OCI-LY1 (cell line): ENCODE data around the gene TTC27.
"Not testable (repeated sequence)": the region's sequence is repeated elsewhere in the genome, so short reads cannot be mapped to it uniquely, and the experiment has no call there.

Source experiments
- H2AFZ ChIP-seq: fragments of 200-600 bp; sonication (generic), shearing (Covaris generic); 2 replicates; pipeline ENCODE4 v1.6.0; 2014; ENCODE audit warnings: antibody characterized with exemption, mild to moderate bottlenecking, low read length
- H3F3A ChIP-seq: fragments of 200-600 bp; sonication (generic), shearing (Covaris generic); 2 replicates; pipeline ENCODE4 v1.6.0; 2014; ENCODE audit warnings: mild to moderate bottlenecking, antibody characterized with exemption, low read length, moderate library complexity; ENCODE audit not compliant: insufficient read depth
- H3K27ac ChIP-seq: fragments of 200-600 bp; sonication (generic); 2 replicates; pipeline ENCODE4 v1.5.1; 2014; ENCODE audit warnings: low read length, mixed run types, mild to moderate bottlenecking, low read depth; ENCODE audit not compliant: poor library complexity, severe bottlenecking
- H3K27me3 ChIP-seq: fragments of 200-600 bp; sonication (generic); 2 replicates; pipeline ENCODE4 v1.6.0; 2014; ENCODE audit warnings: antibody characterized with exemption, mild to moderate bottlenecking, low read length, moderate library complexity; ENCODE audit not compliant: insufficient read depth
- H3K36me3 ChIP-seq: fragments of 200-600 bp; sonication (generic); 2 replicates; pipeline ENCODE4 v1.6.1; 2014; ENCODE audit warnings: mild to moderate bottlenecking, antibody characterized with exemption, low read length, moderate library complexity, mixed read lengths; ENCODE audit not compliant: insufficient read depth
- H3K4me1 ChIP-seq: fragments of 200-600 bp; sonication (generic); 2 replicates; pipeline ENCODE4 v1.5.1; 2014; ENCODE audit warnings: mild to moderate bottlenecking, low read length, moderate library complexity; ENCODE audit not compliant: insufficient read depth, severe bottlenecking
- H3K4me2 ChIP-seq: fragments of 200-600 bp; sonication (generic), shearing (Covaris generic); 2 replicates; pipeline ENCODE4 v1.6.1; 2014; ENCODE audit warnings: low read length
- H3K4me3 ChIP-seq: fragments of 200-600 bp; sonication (generic); 2 replicates; pipeline ENCODE4 v1.5.1; 2014; ENCODE audit warnings: low read length, low read depth, mild to moderate bottlenecking, mixed read lengths; ENCODE audit not compliant: poor library complexity, severe bottlenecking
- H3K79me2 ChIP-seq: fragments of 200-600 bp; shearing (Covaris generic); 2 replicates; pipeline ENCODE4 v1.6.1; 2016; ENCODE audit warnings: mixed run types, low read length, mixed read lengths; ENCODE audit not compliant: insufficient read depth
- H3K9ac ChIP-seq: fragments of 200-600 bp; sonication (generic), shearing (Covaris generic); 2 replicates; pipeline ENCODE4 v1.6.1; 2014; ENCODE audit warnings: mild to moderate bottlenecking, low read length, mixed read lengths
- H3K9me2 ChIP-seq: fragments of 200-600 bp; sonication (generic), shearing (Covaris generic); 2 replicates; pipeline ENCODE4 v1.6.1; 2014; ENCODE audit warnings: low read depth, mild to moderate bottlenecking, low read length, mixed read lengths
- H3K9me3 ChIP-seq: fragments of 200-600 bp; shearing (Covaris generic); 2 replicates; pipeline ENCODE4 v1.6.1; 2014; ENCODE audit warnings: low read length, mixed read lengths
- H4K20me1 ChIP-seq: fragments of 200-600 bp; sonication (generic), shearing (Covaris generic); 2 replicates; pipeline ENCODE4 v1.6.0; 2016; ENCODE audit warnings: mild to moderate bottlenecking, low read length; ENCODE audit not compliant: insufficient read depth
- EZH2 ChIP-seq: fragments of 200-600 bp; sonication (generic), shearing (Covaris generic); IDR thresholded peaks from 2 replicates; pipeline ENCODE4 v1.8.0; 2017; ENCODE audit warnings: borderline replicate concordance, mixed run types, mild to moderate bottlenecking, antibody characterized with exemption, low read length, moderate library complexity, mixed read lengths
- TF ChIP-seq, protein P1 (sequence below): fragments of 200-600 bp; sonication (generic), shearing (Covaris generic); IDR thresholded peaks from 2 replicates; pipeline ENCODE4 v1.5.1; 2017; ENCODE audit warnings: mild to moderate bottlenecking, antibody characterized with exemption, low read length, moderate library complexity, mixed read lengths

The TTC27 gene

DNA sequence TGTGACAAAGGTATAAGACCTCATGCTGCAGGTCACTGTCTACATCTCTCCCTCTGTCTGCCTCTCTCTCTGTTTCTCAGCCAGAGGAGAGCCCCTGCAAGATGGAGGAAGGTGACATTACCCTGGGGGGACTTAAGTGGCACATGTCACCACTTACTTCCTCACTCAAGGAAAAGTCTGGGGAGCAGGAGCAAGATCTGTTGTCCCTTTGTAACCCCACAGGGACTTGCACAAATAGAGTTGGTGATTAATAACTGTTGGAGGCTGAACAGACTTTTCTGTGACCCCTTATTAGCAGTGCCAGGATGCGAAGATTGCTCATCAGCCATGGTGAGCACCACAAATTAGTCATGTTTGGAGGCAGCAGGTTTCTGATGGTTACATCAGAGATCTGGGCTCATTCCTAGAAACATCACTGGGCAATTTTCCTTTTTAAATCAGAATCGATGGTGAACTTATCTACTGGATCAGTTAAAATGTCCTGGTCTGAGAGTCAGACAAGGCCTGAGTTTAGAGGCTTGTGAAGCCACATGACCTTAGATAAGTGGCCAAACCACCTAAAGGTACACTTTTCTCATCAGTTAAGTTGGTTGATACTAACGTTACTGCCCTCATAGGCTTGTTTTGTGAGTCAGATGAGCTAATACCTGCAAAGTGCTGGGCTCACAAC is 237.7 kb downstream of the TTC27 start:
- H3K9me2 ChIP-seq = no peaks in the 10 kb centered on the region
- H2AFZ ChIP-seq = no peak overlapping the region
- no peaks in the 10 kb centered on the region for H3F3A ChIP-seq
- H3K9me3 ChIP-seq = no peaks in the 10 kb centered on the region
- no peak overlapping the region for H3K9ac ChIP-seq
- H3K79me2 ChIP-seq = no peaks in the 10 kb centered on the region
- no peaks in the 10 kb centered on the region for H3K27me3 ChIP-seq
- H3K27ac ChIP-seq = no peak overlapping the region
- H3K36me3 ChIP-seq = no peaks in the 10 kb centered on the region
- no peaks in the 10 kb centered on the region for H3K4me1 ChIP-seq
- H3K4me2 ChIP-seq = no peak overlapping the region
- no peak for TF ChIP-seq EZH2
- TF ChIP-seq, protein P1, sequence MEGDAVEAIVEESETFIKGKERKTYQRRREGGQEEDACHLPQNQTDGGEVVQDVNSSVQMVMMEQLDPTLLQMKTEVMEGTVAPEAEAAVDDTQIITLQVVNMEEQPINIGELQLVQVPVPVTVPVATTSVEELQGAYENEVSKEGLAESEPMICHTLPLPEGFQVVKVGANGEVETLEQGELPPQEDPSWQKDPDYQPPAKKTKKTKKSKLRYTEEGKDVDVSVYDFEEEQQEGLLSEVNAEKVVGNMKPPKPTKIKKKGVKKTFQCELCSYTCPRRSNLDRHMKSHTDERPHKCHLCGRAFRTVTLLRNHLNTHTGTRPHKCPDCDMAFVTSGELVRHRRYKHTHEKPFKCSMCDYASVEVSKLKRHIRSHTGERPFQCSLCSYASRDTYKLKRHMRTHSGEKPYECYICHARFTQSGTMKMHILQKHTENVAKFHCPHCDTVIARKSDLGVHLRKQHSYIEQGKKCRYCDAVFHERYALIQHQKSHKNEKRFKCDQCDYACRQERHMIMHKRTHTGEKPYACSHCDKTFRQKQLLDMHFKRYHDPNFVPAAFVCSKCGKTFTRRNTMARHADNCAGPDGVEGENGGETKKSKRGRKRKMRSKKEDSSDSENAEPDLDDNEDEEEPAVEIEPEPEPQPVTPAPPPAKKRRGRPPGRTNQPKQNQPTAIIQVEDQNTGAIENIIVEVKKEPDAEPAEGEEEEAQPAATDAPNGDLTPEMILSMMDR = no peak
- no peaks in the 10 kb centered on the region for H4K20me1 ChIP-seq
- no peak overlapping the region for H3K4me3 ChIP-seq

DNA sequence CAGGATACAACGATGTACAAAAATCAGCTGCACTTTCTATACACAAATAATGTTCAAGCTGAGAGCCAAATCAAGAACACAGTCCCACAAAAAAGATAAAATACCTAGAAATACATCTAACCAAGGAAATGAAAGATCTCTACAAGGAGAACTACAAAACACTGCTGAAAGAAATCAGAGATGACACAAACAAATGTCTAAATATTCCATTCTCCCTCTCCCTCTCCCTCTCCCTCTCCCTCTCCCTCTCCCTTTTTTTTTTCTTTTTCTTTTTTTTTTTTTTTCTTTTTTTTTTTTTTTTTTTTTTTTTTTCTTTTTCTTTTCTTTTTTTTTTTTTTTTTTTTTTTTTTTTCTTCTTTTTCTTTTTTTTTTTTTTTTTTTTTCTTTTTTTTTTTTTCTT is 238.6 kb downstream of the TTC27 start:
- not testable (repeated sequence) for H3K4me2 ChIP-seq, H3K27me3 ChIP-seq, H4K20me1 ChIP-seq, H2AFZ ChIP-seq, H3K4me3 ChIP-seq, H3K4me1 ChIP-seq, H3K9ac ChIP-seq, H3K79me2 ChIP-seq, H3K9me3 ChIP-seq, H3K36me3 ChIP-seq, H3F3A ChIP-seq, H3K9me2 ChIP-seq, H3K27ac ChIP-seq
